ENCODE results near the gene PTGR3.

Gene PTGR3

GRCh38 chr18:75209129-75209950 lies at the start of gene PTGR3:
PTGR3 (minus strand) TSS chr18:75209139; CDS start chr18:75209058, 81 bp downstream.
- peak; percentile 43 for DNase-seq

GRCh38 chr18:75257605-75258004 lies 48.7 kb upstream of the PTGR3 start:
- DNase-seq = no peak

- no peak for DNase-seq
These were observed 47.4 kb upstream of the PTGR3 start for GRCh38 chr18:75256376-75256775.

- no peak for DNase-seq
These were observed 46.2 kb upstream of the PTGR3 start for GRCh38 chr18:75255094-75255493.

GRCh38 chr18:75253784-75254183 lies 44.8 kb upstream of the PTGR3 start:
- DNase-seq = no peak

GRCh38 chr18:75253043-75253442 lies 44.1 kb upstream of the PTGR3 start:
- no peak for DNase-seq

GRCh38 chr18:75252136-75252535 lies 43.2 kb upstream of the PTGR3 start:
- DNase-seq = no peak

GRCh38 chr18:75251466-75251865 lies 42.5 kb upstream of the PTGR3 start:
- no peak for DNase-seq

- no peak for DNase-seq
These were observed 41.5 kb upstream of the PTGR3 start for GRCh38 chr18:75250471-75250821.

GRCh38 chr18:75249672-75250470 lies 40.9 kb upstream of the PTGR3 start:
- DNase-seq = no peak

GRCh38 chr18:75249175-75249518 lies 40.2 kb upstream of the PTGR3 start:
- DNase-seq = no peak

GRCh38 chr18:75248426-75249174 lies 39.7 kb upstream of the PTGR3 start:
- DNase-seq = no peak

GRCh38 chr18:75247611-75248421 lies 38.9 kb upstream of the PTGR3 start:
- peak; percentile 24 for DNase-seq

- no peak for DNase-seq
These were observed 38.0 kb upstream of the PTGR3 start for GRCh38 chr18:75246721-75247610.

GRCh38 chr18:75244351-75245313 lies 35.7 kb upstream of the PTGR3 start:
- DNase-seq = no peak

GRCh38 chr18:75241705-75242104 lies 32.8 kb upstream of the PTGR3 start:
- DNase-seq = no peak

- DNase-seq = no peak
These were observed 31.5 kb upstream of the PTGR3 start for GRCh38 chr18:75240433-75240832.

- DNase-seq = no peak
These were observed 29.8 kb upstream of the PTGR3 start for GRCh38 chr18:75238786-75239185.

- no peak for DNase-seq
These were observed 29.2 kb upstream of the PTGR3 start for GRCh38 chr18:75238100-75238499.

- no peak for DNase-seq
These were observed 27.0 kb upstream of the PTGR3 start for GRCh38 chr18:75235896-75236295.

All from amniotic stem cell (primary cell).